Tibial artery (tissue), 4 donors: ENCODE measurements around the gene TMEM81.

ENCODE experiments used
- DNase-seq, 2 donors: peaks; one replicate each; pipeline ENCODE4 v3.0.0-alpha.2; 2019
- H3K27ac ChIP-seq, 2 donors: fragments of 200-600 bp; sonication (generic) in 1 of 2; 1 replicate in 1 of 2; 2 replicates in 1 of 2; pipeline ENCODE4 v1.5.1; 2018 to 2019; ENCODE audit warnings: mild to moderate bottlenecking in 1 of 2
- H3K27me3 ChIP-seq, 2 donors: fragments of 200-600 bp; sonication (generic) in 1 of 2; one replicate each; pipeline versions ENCODE4 v1.5.1 to v1.6.0; 2016 to 2019
- H3K36me3 ChIP-seq, 3 donors: fragments of 200-600 bp; sonication (generic) in 2 of 3; one replicate each; pipeline ENCODE4 v1.5.1; 2016 to 2019; ENCODE audit warnings: mild to moderate bottlenecking in 2 of 3
- H3K4me1 ChIP-seq, 4 donors: fragments of 200-600 bp; sonication (generic) in 2 of 4; 1 replicate in 3 of 4; 2 replicates in 1 of 4; pipeline ENCODE4 v1.5.1; 2016 to 2019
- H3K4me3 ChIP-seq, 2 donors: fragments of 200-600 bp; sonication (generic) in 1 of 2; 1 replicate in 1 of 2; 2 replicates in 1 of 2; pipeline ENCODE4 v1.5.1; 2018 to 2019; ENCODE audit warnings: mild to moderate bottlenecking in 2 of 2
- H3K9me3 ChIP-seq, 3 donors: fragments of 200-600 bp; sonication (generic) in 1 of 3; one replicate each; pipeline ENCODE4 v1.5.1; 2016 to 2019
- intact Hi-C: fragments of 100-400 bp; cut with DNase I; formaldehyde crosslinking; loops from one replicate; pipeline ENCODE4 v1.15.0; 2023; ENCODE audit warnings: low total_unique reads
- TF ChIP-seq, protein P1 (sequence below), 2 experiments: fragments of 200-600 bp in 1 of 2; fragments of 450-650 bp in 1 of 2; IDR thresholded peaks; one replicate each; pipeline ENCODE4 v1.5.1; 2017 to 2019; ENCODE audit warnings: antibody characterized with exemption in 2 of 2, mild to moderate bottlenecking in 1 of 2, moderate library complexity in 1 of 2

TMEM81 gene

DNA sequence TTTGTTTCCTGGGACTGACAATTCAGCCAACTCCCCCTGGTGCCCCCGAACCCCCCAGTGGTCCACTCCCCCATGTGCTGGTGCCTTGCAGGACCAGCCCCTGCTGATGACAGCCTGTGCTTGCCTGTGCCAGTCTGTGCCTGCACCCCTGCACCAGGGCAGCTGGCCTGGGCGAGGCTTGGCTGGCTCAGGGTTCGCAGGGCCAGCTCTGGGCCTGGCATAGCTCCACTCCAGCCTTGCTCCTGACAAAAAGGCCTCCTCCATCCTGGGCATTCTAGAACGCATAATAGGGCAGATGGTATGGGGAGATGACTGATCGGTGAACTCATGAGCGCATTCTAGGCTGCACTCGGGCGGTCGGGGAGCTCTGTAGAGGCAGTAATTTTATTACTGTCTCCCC lies 35.9 kb downstream of the TMEM81 start:
- no peak overlapping the region for H3K27ac ChIP-seq
- no peak for DNase-seq
- TF ChIP-seq, protein P1, sequence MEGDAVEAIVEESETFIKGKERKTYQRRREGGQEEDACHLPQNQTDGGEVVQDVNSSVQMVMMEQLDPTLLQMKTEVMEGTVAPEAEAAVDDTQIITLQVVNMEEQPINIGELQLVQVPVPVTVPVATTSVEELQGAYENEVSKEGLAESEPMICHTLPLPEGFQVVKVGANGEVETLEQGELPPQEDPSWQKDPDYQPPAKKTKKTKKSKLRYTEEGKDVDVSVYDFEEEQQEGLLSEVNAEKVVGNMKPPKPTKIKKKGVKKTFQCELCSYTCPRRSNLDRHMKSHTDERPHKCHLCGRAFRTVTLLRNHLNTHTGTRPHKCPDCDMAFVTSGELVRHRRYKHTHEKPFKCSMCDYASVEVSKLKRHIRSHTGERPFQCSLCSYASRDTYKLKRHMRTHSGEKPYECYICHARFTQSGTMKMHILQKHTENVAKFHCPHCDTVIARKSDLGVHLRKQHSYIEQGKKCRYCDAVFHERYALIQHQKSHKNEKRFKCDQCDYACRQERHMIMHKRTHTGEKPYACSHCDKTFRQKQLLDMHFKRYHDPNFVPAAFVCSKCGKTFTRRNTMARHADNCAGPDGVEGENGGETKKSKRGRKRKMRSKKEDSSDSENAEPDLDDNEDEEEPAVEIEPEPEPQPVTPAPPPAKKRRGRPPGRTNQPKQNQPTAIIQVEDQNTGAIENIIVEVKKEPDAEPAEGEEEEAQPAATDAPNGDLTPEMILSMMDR (IDR thresholded peaks at IDR 0.05) = no peak
- H3K9me3 ChIP-seq = no peaks in the 10 kb centered on the region
- H3K4me1 ChIP-seq = peaks cover 0 to 5% (median 2%) of the 10 kb centered on the region in 4 donors
- no peaks in the 10 kb centered on the region for H3K36me3 ChIP-seq
- H3K27me3 ChIP-seq = peaks cover 0 to 76% of the 10 kb centered on the region in 2 donors
- no peak overlapping the region for H3K4me3 ChIP-seq
- intact Hi-C loops = no loop called here

DNA sequence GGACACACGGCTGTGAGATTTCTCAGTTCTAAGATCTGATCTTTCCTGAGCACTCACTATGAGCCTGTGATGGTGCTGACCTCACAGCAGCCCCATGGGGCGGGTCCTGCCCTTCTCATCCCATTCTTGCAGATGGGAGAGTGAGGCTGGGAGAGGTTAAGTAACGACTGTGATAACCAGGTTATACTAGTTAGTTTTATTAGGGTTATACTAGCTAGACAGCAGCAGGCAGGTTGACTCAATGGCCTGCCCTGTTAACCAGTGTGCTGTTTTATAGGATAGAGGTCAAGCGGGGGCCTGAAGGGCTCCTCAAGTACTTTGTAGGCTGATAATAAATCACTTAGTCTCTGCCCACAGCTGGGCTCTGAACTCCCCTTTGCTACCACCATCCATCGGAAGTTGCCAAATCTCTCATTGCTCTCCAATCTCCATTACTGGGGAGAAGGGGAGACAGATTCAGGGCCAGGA lies 36.5 kb downstream of the TMEM81 start:
- intact Hi-C loops = no loop called here
- peaks cover 0 to 10% (median 7%) of the 10 kb centered on the region in 4 donors for H3K4me1 ChIP-seq
- DNase-seq = no peak

DNA sequence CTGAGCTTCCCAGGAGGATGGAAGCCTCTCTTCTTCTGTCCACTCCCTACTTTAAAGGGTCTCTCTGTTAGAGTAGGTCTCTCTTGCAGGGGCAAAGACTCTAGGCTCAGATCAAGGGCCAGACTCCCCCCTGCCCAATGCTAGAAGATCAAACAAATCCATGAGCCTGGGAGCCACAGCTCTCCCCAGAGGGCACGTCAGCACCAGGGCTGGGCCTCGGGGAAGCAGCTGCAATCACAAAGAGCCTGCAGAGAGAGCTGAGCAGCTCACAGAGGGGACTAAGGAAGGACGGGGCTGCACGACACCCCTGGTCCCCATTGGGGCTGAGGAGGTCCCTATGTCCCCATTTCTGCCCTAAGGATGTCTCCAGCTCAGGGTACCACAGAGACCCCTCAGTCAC lies 37.4 kb downstream of the TMEM81 start:
- DNase-seq = no peak
- H3K4me1 ChIP-seq = peaks cover 0 to 13% (median 9%) of the 10 kb centered on the region in 4 donors
- H3K27ac ChIP-seq = no peak overlapping the region
- H3K27me3 ChIP-seq = peaks cover 0 to 84% of the 10 kb centered on the region in 2 donors
- H3K36me3 ChIP-seq = no peaks in the 10 kb centered on the region
- TF ChIP-seq, protein P1 (IDR thresholded peaks at IDR 0.05) = no peak
- H3K4me3 ChIP-seq = no peak overlapping the region
- no peaks in the 10 kb centered on the region for H3K9me3 ChIP-seq
- intact Hi-C loops = no loop called here

More for the DNA sequence above, 36.5 kb downstream of the TMEM81 start:
- no peaks in the 10 kb centered on the region for H3K9me3 ChIP-seq
- peaks cover 0 to 80% of the 10 kb centered on the region in 2 donors for H3K27me3 ChIP-seq
- H3K27ac ChIP-seq = no peak overlapping the region
- TF ChIP-seq, protein P1 (IDR thresholded peaks at IDR 0.05) = no peak
- no peaks in the 10 kb centered on the region for H3K36me3 ChIP-seq
- no peak overlapping the region for H3K4me3 ChIP-seq

DNA sequence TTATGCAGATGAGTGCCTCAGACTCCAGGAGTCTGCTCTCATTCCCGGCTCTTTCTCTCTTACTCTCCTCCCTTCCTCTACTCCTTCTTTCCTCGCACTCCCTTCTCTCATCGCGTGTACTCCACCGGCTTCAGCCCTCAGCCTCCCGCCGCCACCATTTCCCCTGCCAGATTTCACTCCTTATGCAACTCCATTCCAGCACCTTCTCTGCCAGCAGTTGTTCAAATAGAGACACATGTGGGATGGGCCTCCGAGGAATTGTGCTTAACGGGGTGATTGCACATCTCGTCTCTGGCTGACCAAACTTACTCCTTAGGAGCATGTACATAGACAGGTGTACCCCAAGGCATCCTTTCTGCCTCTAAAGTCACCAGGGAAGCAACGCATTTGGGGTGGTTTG lies 39.1 kb downstream of the TMEM81 start:
- intact Hi-C loops = no loop called here

DNA sequence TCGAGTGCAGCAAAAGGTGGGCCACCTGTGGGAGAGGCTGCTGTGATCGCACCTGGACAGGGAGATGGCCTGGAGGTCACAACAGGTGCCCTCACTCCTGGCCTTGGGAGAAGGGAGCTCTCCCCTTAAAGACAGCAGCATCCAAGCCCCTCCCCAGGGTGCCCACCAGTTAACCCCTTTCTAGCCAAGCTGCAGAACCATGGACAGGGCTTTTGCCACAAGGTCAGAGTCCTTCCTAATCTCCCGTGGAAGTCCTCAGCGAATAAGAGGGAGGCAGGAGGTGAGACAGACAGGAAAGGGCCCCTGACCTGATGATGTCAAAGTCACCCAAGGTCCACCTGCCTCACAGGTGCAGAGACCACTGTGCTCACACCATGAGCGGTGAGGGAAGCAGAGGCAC lies 39.5 kb downstream of the TMEM81 start:
- intact Hi-C loops = no loop called here
- Histone ChIP-seq H3K4me1 (peaks cover 0 to 13% (median 9%) of the 10 kb centered on the region in 4 donors), H3K4me3 (no peak overlapping the region), H3K27me3 (peaks cover 0 to 77% of the 10 kb centered on the region in 2 donors), H3K36me3 (no peaks in the 10 kb centered on the region), H3K27ac (no peak overlapping the region), H3K9me3 (no peaks in the 10 kb centered on the region)
- TF ChIP-seq, protein P1 (IDR thresholded peaks at IDR 0.05) = no peak
- no peak for DNase-seq

More for the DNA sequence above, 39.1 kb downstream of the TMEM81 start:
- DNase-seq = no peak
- TF ChIP-seq, protein P1 (IDR thresholded peaks at IDR 0.05) = no peak
- Histone ChIP-seq H3K36me3 (no peaks in the 10 kb centered on the region), H3K4me3 (no peak overlapping the region), H3K27ac (no peak overlapping the region), H3K4me1 (peaks cover 0 to 13% (median 9%) of the 10 kb centered on the region in 4 donors), H3K9me3 (no peaks in the 10 kb centered on the region), H3K27me3 (peaks cover 0 to 80% of the 10 kb centered on the region in 2 donors)

DNA sequence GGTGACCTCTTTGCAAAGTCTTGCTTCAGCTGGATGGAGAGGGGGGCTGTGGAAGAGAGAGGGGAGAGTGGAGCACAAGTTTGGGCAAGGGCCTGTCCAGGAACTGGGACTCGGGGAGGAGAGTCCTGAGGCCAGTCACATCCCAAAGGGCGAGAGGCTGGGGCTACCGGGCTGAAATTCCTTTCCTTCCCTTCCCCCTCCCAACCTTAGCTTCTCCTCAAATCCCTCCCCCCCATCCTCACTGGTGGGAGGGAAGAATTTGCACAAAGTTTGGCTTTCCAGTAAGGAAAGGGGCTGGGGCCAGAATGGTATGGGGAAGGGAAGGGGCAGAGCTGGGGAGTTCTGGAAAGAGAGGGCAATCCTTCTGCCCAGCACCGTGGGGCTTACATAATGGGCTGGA lies 40.4 kb downstream of the TMEM81 start:
- intact Hi-C loops = no loop called here
- no peaks in the 10 kb centered on the region for H3K9me3 ChIP-seq
- H3K36me3 ChIP-seq = no peaks in the 10 kb centered on the region
- no peak overlapping the region for H3K27ac ChIP-seq
- TF ChIP-seq, protein P1 (IDR thresholded peaks at IDR 0.05) = no peak
- DNase-seq = no peak
- peaks cover 0 to 73% of the 10 kb centered on the region in 2 donors for H3K27me3 ChIP-seq
- peaks cover 0 to 13% (median 9%) of the 10 kb centered on the region in 4 donors for H3K4me1 ChIP-seq
- H3K4me3 ChIP-seq = no peak overlapping the region
